ENCODE data around the gene PAPLN.

PAPLN gene

DNA sequence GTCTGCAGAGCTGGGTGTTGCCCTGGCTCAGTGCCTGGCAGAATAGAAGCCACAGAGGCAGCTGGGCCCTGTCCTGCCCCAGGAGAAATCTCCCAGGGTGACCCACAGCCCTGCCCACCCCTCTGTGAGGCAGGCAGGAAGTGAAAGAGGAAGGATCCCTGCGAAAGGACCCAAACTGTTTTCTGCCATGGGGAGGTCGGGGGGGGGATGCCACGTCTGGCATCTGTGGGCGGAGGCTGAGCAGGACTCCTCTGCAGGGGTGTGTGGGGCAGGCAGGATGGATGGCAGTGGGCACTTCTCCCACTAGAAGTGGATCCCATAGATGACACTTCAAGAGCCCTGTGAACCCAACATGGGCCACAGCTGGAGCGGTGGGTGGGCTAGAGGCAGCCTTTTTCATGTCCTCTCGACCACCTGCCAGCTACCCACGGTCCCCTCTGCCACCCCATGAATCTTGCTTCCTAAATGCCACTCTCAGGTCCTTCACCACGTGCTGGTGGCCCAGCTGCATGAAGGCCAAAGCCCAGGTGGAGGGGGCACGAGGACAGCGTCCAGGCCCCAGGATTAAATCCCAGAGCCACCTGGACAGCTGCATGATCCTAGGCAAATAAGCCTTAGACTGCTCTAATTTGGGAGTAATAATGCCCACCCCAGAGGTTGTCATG, 3.6 kb downstream of the PAPLN start:
- H3K79me1 ChIP-seq (ENCODE audit: low read length) = no peaks in the 10 kb centered on the region
- H3K4me3 ChIP-seq (ENCODE audit: low read length) = no peak overlapping the region
- H3K27ac ChIP-seq (ENCODE audit: low read depth, low read length) = no peak overlapping the region
- H3K27me3 ChIP-seq (ENCODE audit: insufficient read depth, low read length, poor library complexity) = peaks cover 31% of the 10 kb centered on the region
- no peak overlapping the region for H3K18ac ChIP-seq (ENCODE audit: low read length)
- H4K5ac ChIP-seq (ENCODE audit: low read length) = no peak overlapping the region
- H4K8ac ChIP-seq (ENCODE audit: low read depth, low read length) = no peak overlapping the region
- no peaks in the 10 kb centered on the region for H3K36me3 ChIP-seq (ENCODE audit: control insufficient read depth, insufficient read depth, low read length)
- H3K23ac ChIP-seq (ENCODE audit: low read length) = no peak overlapping the region
- H2BK15ac ChIP-seq (replicated peaks; ENCODE audit: low read depth) = no peak overlapping the region
- DNase-seq = no peak
- no peak overlapping the region for H3K9ac ChIP-seq (ENCODE audit: low read length)
- H2BK120ac ChIP-seq (ENCODE audit: low read depth, low read length) = no peak overlapping the region
- no peak overlapping the region for H3K4ac ChIP-seq (ENCODE audit: low read depth, low read length)
- no peak overlapping the region for H2AK5ac ChIP-seq (ENCODE audit: low read length)
- H3K79me2 ChIP-seq (ENCODE audit: control insufficient read depth, insufficient read depth, low read length) = no peaks in the 10 kb centered on the region
- H3K56ac ChIP-seq (ENCODE audit: low read length) = no peak overlapping the region
- no peak overlapping the region for H2BK5ac ChIP-seq (ENCODE audit: low read length)
- WGBS (ENCODE audit: extremely low coverage, insufficient coverage, low lambda C conversion rate) = no CpG with 5 or more reads among the region's 10 CpGs
- no peak overlapping the region for H3K4me2 ChIP-seq (ENCODE audit: low read length)
- H3K4me1 ChIP-seq (ENCODE audit: control insufficient read depth, low read depth, low read length) = no peaks in the 10 kb centered on the region

DNA sequence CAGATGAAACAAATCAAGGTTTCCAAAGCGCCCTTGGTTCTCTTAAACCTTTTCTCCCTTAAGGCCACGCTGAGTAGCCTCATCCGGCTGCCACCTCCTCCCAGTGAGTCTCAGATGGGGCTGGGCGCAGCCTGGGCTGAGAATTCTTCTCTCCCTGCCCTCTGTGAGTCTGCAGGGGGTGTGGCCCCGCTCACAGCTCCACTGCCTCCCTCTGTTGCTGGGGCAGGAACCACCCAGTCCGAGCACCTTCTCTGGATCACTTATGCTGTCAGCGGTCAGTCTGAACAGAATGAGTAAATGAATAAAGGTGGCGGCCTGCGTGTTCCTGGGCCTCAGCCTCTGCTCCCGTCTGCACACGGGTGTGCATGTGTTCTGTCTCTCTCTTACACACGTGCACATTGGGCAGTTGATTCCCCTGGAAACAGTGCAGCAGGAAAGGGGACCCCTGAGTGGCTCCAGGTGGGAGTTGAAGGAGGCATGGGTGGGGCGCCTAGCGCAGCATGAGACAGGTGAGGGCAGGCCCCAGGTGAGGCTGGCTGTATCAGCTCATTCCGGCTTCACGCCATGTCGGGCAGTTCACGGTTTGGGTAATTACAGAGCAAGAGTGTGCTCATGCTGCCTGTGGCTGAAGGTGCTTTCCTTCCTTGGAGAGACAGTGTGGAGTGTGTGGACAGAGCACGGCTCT, 4.3 kb downstream of the PAPLN start:
- H3K27me3 ChIP-seq (ENCODE audit: insufficient read depth, low read length, poor library complexity) = peaks cover 28% of the 10 kb centered on the region
- WGBS (ENCODE audit: extremely low coverage, insufficient coverage, low lambda C conversion rate) = no CpG with 5 or more reads among the region's 19 CpGs
- H3K18ac ChIP-seq (ENCODE audit: low read length) = no peak overlapping the region
- no peak overlapping the region for H2AK5ac ChIP-seq (ENCODE audit: low read length)
- no peak overlapping the region for H3K9ac ChIP-seq (ENCODE audit: low read length)
- no peaks in the 10 kb centered on the region for H3K36me3 ChIP-seq (ENCODE audit: control insufficient read depth, insufficient read depth, low read length)
- H3K4me3 ChIP-seq (ENCODE audit: low read length) = no peak overlapping the region
- H3K4ac ChIP-seq (ENCODE audit: low read depth, low read length) = no peak overlapping the region
- H3K56ac ChIP-seq (ENCODE audit: low read length) = no peak overlapping the region
- H3K79me2 ChIP-seq (ENCODE audit: control insufficient read depth, insufficient read depth, low read length) = no peaks in the 10 kb centered on the region
- no peak overlapping the region for H3K4me2 ChIP-seq (ENCODE audit: low read length)
- no peak overlapping the region for H3K27ac ChIP-seq (ENCODE audit: low read depth, low read length)
- H3K23ac ChIP-seq (ENCODE audit: low read length) = no peak overlapping the region
- H3K79me1 ChIP-seq (ENCODE audit: low read length) = no peaks in the 10 kb centered on the region
- H2BK15ac ChIP-seq (replicated peaks; ENCODE audit: low read depth) = no peak overlapping the region
- no peak overlapping the region for H2BK120ac ChIP-seq (ENCODE audit: low read depth, low read length)
- DNase-seq = no peak
- no peaks in the 10 kb centered on the region for H3K4me1 ChIP-seq (ENCODE audit: control insufficient read depth, low read depth, low read length)
- no peak overlapping the region for H4K8ac ChIP-seq (ENCODE audit: low read depth, low read length)
- H2BK5ac ChIP-seq (ENCODE audit: low read length) = no peak overlapping the region
- no peak overlapping the region for H4K5ac ChIP-seq (ENCODE audit: low read length)

DNA sequence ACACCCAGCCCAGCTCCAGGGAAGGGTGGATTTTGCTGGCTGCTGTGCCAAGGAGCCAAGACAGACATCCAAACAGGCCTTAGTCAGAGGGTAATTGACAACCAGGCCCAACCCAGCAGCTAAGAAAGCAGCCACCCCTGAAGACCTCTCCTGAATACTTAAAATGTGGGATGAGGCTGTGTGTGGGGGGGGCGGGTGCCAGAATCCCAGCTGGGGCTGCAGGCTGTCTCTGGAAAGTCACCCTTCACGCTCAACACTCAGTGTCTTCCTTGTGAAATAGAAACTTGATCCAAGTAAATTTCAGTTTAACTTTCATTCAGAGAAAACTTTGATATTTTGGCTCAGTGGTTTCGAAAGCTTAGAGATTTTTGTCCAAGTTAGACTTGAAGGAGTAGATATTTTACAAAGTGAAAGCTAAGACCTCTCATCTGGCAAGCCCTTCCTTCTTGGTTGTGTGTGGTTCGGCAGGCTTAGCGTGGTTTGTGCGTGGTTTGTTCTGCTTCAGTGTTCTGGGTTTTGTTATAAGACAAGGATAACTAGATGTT, 5.1 kb downstream of the PAPLN start:
- Histone ChIP-seq H3K56ac (ENCODE audit: low read length) (no peak overlapping the region), H4K8ac (ENCODE audit: low read depth, low read length) (no peak overlapping the region), H2AK5ac (ENCODE audit: low read length) (no peak overlapping the region), H4K5ac (ENCODE audit: low read length) (no peak overlapping the region), H3K79me2 (ENCODE audit: control insufficient read depth, insufficient read depth, low read length) (no peaks in the 10 kb centered on the region), H3K4me3 (ENCODE audit: low read length) (no peak overlapping the region), H3K36me3 (ENCODE audit: control insufficient read depth, insufficient read depth, low read length) (no peaks in the 10 kb centered on the region), H3K27ac (ENCODE audit: low read depth, low read length) (no peak overlapping the region), H2BK5ac (ENCODE audit: low read length) (no peak overlapping the region), H3K79me1 (ENCODE audit: low read length) (no peaks in the 10 kb centered on the region), H3K27me3 (ENCODE audit: insufficient read depth, low read length, poor library complexity) (peaks cover 23% of the 10 kb centered on the region), H2BK15ac (replicated peaks; ENCODE audit: low read depth) (no peak overlapping the region), H2BK120ac (ENCODE audit: low read depth, low read length) (no peak overlapping the region), H3K18ac (ENCODE audit: low read length) (no peak overlapping the region), H3K4me2 (ENCODE audit: low read length) (no peak overlapping the region), H3K9ac (ENCODE audit: low read length) (no peak overlapping the region), H3K4ac (ENCODE audit: low read depth, low read length) (no peak overlapping the region), H3K4me1 (ENCODE audit: control insufficient read depth, low read depth, low read length) (no peaks in the 10 kb centered on the region), H3K23ac (ENCODE audit: low read length) (no peak overlapping the region)
- no CpG with 5 or more reads among the region's 6 CpGs for WGBS (ENCODE audit: extremely low coverage, insufficient coverage, low lambda C conversion rate)
- no peak for DNase-seq

DNA sequence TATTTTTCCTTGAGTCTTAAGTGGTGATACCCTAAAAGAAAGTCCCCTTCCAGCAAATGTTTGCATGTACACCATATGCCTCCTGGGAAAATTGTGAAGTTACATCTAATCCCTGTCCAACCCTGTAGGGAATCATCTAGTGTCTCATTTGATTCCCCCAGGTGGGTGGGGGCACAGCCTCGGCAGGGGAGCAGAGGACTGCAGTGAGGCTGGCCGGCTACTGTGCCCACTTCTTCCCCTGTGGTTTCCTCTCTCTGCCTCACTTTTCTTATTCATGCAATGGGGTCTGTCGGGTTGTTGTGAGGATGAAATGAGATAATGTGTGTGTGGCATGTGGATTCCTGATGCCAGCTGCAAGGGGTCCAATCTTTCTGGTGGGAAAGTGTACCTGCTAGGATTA, 6.0 kb downstream of the PAPLN start:
- DNase-seq = no peak
- no CpG with 5 or more reads among the region's 3 CpGs for WGBS (ENCODE audit: extremely low coverage, insufficient coverage, low lambda C conversion rate)

DNA sequence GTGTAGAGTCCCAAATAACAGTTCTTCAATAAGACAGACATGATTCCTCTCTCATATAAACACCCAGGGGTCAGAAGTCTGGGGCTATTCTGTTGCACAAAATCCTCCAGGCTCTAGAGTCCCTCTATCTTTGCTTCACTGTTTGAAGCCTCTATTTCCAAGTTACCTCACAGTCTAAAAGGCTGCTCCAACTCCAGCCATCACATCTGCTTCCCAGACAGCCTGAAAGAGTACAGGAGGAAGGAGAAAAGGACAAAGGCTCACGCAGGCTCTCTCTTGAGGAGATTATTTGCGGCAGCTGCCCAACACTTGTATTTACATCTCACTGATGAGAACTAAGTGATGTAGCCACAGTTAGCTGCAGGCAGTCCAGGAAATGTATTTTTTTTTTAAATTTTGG, 6.4 kb downstream of the PAPLN start:
- DNase-seq = no peak
- no CpG with 5 or more reads among the region's 2 CpGs for WGBS (ENCODE audit: extremely low coverage, insufficient coverage, low lambda C conversion rate)
- no peak overlapping the region for H2AK5ac ChIP-seq (ENCODE audit: low read length)

More for the DNA sequence above, 6.0 kb downstream of the PAPLN start:
- H3K79me1 ChIP-seq (ENCODE audit: low read length) = no peaks in the 10 kb centered on the region
- H3K4me3 ChIP-seq (ENCODE audit: low read length) = no peak overlapping the region
- H3K56ac ChIP-seq (ENCODE audit: low read length) = no peak overlapping the region
- no peak overlapping the region for H2BK120ac ChIP-seq (ENCODE audit: low read depth, low read length)
- no peaks in the 10 kb centered on the region for H3K4me1 ChIP-seq (ENCODE audit: control insufficient read depth, low read depth, low read length)
- H3K79me2 ChIP-seq (ENCODE audit: control insufficient read depth, insufficient read depth, low read length) = no peaks in the 10 kb centered on the region
- H3K9ac ChIP-seq (ENCODE audit: low read length) = no peak overlapping the region
- peaks cover 15% of the 10 kb centered on the region for H3K27me3 ChIP-seq (ENCODE audit: insufficient read depth, low read length, poor library complexity)
- no peak overlapping the region for H3K27ac ChIP-seq (ENCODE audit: low read depth, low read length)
- H3K4me2 ChIP-seq (ENCODE audit: low read length) = no peak overlapping the region
- H2BK5ac ChIP-seq (ENCODE audit: low read length) = no peak overlapping the region
- H4K5ac ChIP-seq (ENCODE audit: low read length) = no peak overlapping the region
- H3K23ac ChIP-seq (ENCODE audit: low read length) = no peak overlapping the region
- H3K4ac ChIP-seq (ENCODE audit: low read depth, low read length) = no peak overlapping the region
- no peak overlapping the region for H2BK15ac ChIP-seq (replicated peaks; ENCODE audit: low read depth)
- H3K36me3 ChIP-seq (ENCODE audit: control insufficient read depth, insufficient read depth, low read length) = no peaks in the 10 kb centered on the region
- H2AK5ac ChIP-seq (ENCODE audit: low read length) = no peak overlapping the region
- H4K8ac ChIP-seq (ENCODE audit: low read depth, low read length) = no peak overlapping the region
- H3K18ac ChIP-seq (ENCODE audit: low read length) = no peak overlapping the region

More for the DNA sequence above, 6.4 kb downstream of the PAPLN start:
- H3K4ac ChIP-seq (ENCODE audit: low read depth, low read length) = no peak overlapping the region
- no peak overlapping the region for H3K23ac ChIP-seq (ENCODE audit: low read length)
- H4K5ac ChIP-seq (ENCODE audit: low read length) = no peak overlapping the region
- H2BK5ac ChIP-seq (ENCODE audit: low read length) = no peak overlapping the region
- H3K27me3 ChIP-seq (ENCODE audit: insufficient read depth, low read length, poor library complexity) = peaks cover 11% of the 10 kb centered on the region
- no peak overlapping the region for H3K9ac ChIP-seq (ENCODE audit: low read length)
- no peaks in the 10 kb centered on the region for H3K4me1 ChIP-seq (ENCODE audit: control insufficient read depth, low read depth, low read length)
- no peak overlapping the region for H2BK15ac ChIP-seq (replicated peaks; ENCODE audit: low read depth)
- H3K4me3 ChIP-seq (ENCODE audit: low read length) = no peak overlapping the region
- H3K36me3 ChIP-seq (ENCODE audit: control insufficient read depth, insufficient read depth, low read length) = no peaks in the 10 kb centered on the region
- H4K8ac ChIP-seq (ENCODE audit: low read depth, low read length) = no peak overlapping the region
- H3K4me2 ChIP-seq (ENCODE audit: low read length) = no peak overlapping the region
- H3K18ac ChIP-seq (ENCODE audit: low read length) = no peak overlapping the region
- no peak overlapping the region for H3K27ac ChIP-seq (ENCODE audit: low read depth, low read length)
- no peaks in the 10 kb centered on the region for H3K79me1 ChIP-seq (ENCODE audit: low read length)
- no peak overlapping the region for H3K56ac ChIP-seq (ENCODE audit: low read length)
- H3K79me2 ChIP-seq (ENCODE audit: control insufficient read depth, insufficient read depth, low read length) = no peaks in the 10 kb centered on the region
- H2BK120ac ChIP-seq (ENCODE audit: low read depth, low read length) = no peak overlapping the region

Measured in mesendoderm (in vitro differentiated cells).